ENCODE results near the gene ARHGAP44.

DNA sequence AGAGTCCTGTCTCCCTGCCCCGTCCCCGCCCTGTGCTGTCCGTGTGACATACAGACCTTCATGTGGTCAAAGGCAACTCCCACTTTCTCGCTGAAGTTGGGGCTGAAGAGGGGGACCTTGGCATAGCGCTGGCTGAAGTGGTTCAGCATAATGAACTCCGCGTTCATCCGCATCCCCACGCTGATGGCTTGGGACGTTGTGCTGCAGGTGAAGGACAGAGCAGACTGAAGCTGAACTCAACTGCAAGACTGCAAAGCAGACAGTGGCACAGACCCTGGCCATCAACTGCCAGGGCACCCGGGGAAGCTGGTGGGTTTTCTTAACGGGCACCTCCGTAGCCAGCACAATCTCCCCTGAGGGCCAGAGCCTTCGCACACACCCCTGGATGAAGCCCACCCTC lies 204.3 kb downstream of the ARHGAP44 start:
- TF ChIP-seq CTCF (tag by site-specific recombination; IDR thresholded peaks at IDR 0.05) (no peak), ZBTB7A (tag by site-specific recombination; IDR thresholded peaks at IDR 0.05; ENCODE audit: low read depth) (no peak), ZNF274 (IDR thresholded peaks at IDR 0.05; ENCODE audit: low read length) (no peak), ZNF274 (tag by site-specific recombination; IDR thresholded peaks at IDR 0.05; ENCODE audit: borderline replicate concordance) (no peak), ZNF76 (tag by site-specific recombination; IDR thresholded peaks at IDR 0.05; ENCODE audit: borderline replicate concordance, low read depth) (no peak), KLF9 (tag by site-specific recombination; IDR thresholded peaks at IDR 0.05; ENCODE audit: low read depth) (no peak)
- TF ChIP-seq, protein P1, sequence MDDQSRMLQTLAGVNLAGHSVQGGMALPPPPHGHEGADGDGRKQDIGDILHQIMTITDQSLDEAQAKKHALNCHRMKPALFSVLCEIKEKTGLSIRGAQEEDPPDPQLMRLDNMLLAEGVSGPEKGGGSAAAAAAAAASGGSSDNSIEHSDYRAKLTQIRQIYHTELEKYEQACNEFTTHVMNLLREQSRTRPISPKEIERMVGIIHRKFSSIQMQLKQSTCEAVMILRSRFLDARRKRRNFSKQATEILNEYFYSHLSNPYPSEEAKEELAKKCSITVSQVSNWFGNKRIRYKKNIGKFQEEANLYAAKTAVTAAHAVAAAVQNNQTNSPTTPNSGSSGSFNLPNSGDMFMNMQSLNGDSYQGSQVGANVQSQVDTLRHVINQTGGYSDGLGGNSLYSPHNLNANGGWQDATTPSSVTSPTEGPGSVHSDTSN (CRISPR knock-in tag; IDR thresholded peaks at IDR 0.05): no peak

Data from HEK293 (cell line).